HCT116 (cell line): ENCODE measurements around the gene CLIC3. TPM values are rescaled to one million over a fixed set of nuclear protein-coding genes. Genes with fewer than 3 reads are reported as not detected.

Experiments used
- ATAC-seq: fragments of 200-7000 bp; cut with Tn5 transposase; 2 replicates; pipeline ENCODE4 v1.9.1; 2020; ENCODE audit warnings: mild to moderate bottlenecking, moderate library complexity
- BruUV-seq: library from RNA; stranded (reverse); fragments of 400-500 nt; replicated peaks from 2 replicates; lab custom pipeline; 2021; lab: Mats Ljungman, UMichigan
- CTCF ChIA-PET: fragments of 300-600 bp; sonication (Branson Sonifier 250); formaldehyde crosslinking; loops from one replicate; lab custom pipeline; 2021; ENCODE audit warnings: antibody characterized with exemption; lab: Charles Lee
- POLR2A ChIA-PET: fragments of 300-600, 350-600 bp; sonication (Branson Sonifier 250); formaldehyde crosslinking; loops from one replicate; lab custom pipeline; 2021; ENCODE audit warnings: antibody characterized with exemption; lab: Charles Lee
- RAD21 ChIA-PET, 2 experiments: fragments of 300-600 bp; sonication (Branson Sonifier 250); formaldehyde crosslinking; loops; one replicate each; lab custom pipeline; 2023; ENCODE audit warnings: low total read pairs in 2 of 2; ENCODE audit not compliant: uncharacterized antibody in 2 of 2, unreplicated experiment in 2 of 2, low non-redundant PET in 1 of 2; lab: Charles Lee
- DNase-seq: peaks from one replicate; pipeline ENCODE4 v3.0.0-alpha.2; 2010; ENCODE audit warnings: low read depth, low spot score
- H2AFZ ChIP-seq: fragments of 200-600 bp; shearing (Covaris generic), sonication (generic); 2 replicates; pipeline ENCODE4 v1.6.1; 2017; ENCODE audit warnings: low read depth, mixed run types, mixed read lengths, antibody characterized with exemption, low read length; ENCODE audit not compliant: poor library complexity, severe bottlenecking
- H3K27ac ChIP-seq: 2 replicates; pipeline ENCODE4 v1.5.1; 2012; ENCODE audit warnings: low read depth, low read length
- H3K27me3 ChIP-seq: fragments of 200-600 bp; sonication (generic); 2 replicates; pipeline ENCODE4 v1.6.1; 2016; ENCODE audit warnings: mixed run types, low read length, mixed read lengths; ENCODE audit not compliant: insufficient read depth
- H3K36me3 ChIP-seq, 2 experiments: fragments of 200-500 bp in 1 of 2; fragments of 200-600 bp in 1 of 2; sonication (Bioruptor generic) in 1 of 2; sonication (generic) in 1 of 2; 2 replicates each; pipeline versions ENCODE4 v1.5.1 to v1.6.1; 2014 to 2016; ENCODE audit warnings: low read length in 2 of 2, inconsistent platforms in 1 of 2, mixed read lengths in 1 of 2, mixed run types in 1 of 2; ENCODE audit not compliant: insufficient read depth in 2 of 2, control insufficient read depth in 1 of 2
- H3K4me1 ChIP-seq, 2 experiments: fragments of 200-600 bp in 1 of 2; sonication (generic) in 1 of 2; 2 replicates each; pipeline versions ENCODE4 v1.5.1 to v1.6.1; 2012 to 2017; ENCODE audit warnings: low read length in 2 of 2, inconsistent platforms in 1 of 2, mild to moderate bottlenecking in 1 of 2, mixed read lengths in 1 of 2, mixed run types in 1 of 2, moderate library complexity in 1 of 2; ENCODE audit not compliant: insufficient read depth in 2 of 2, control insufficient read depth in 1 of 2
- H3K4me2 ChIP-seq: fragments of 200-600 bp; sonication (generic); 2 replicates; pipeline ENCODE4 v1.6.1; 2017; ENCODE audit warnings: mixed run types, low read length, mixed read lengths
- H3K4me3 ChIP-seq, 2 experiments: fragments of 200-600 bp in 1 of 2; sonication (generic) in 1 of 2; replicated peaks in 1 of 2; 2 replicates each; pipeline ENCODE4 v1.5.1; 2011 to 2016; ENCODE audit warnings: low read length in 2 of 2, control low read depth in 1 of 2, low read depth in 1 of 2, mild to moderate bottlenecking in 1 of 2, mixed read lengths in 1 of 2, mixed run types in 1 of 2
- H3K79me2 ChIP-seq: fragments of 200-600 bp; sonication (generic); 2 replicates; pipeline ENCODE4 v1.6.1; 2017; ENCODE audit warnings: mild to moderate bottlenecking, mixed run types, low read length, moderate library complexity, mixed read lengths; ENCODE audit not compliant: insufficient read depth
- H3K9ac ChIP-seq: fragments of 200-600 bp; sonication (generic); 2 replicates; pipeline ENCODE4 v1.6.1; 2016; ENCODE audit warnings: low read length, mixed read lengths
- H3K9me2 ChIP-seq: fragments of 200-600 bp; sonication (generic), shearing (Covaris generic); 2 replicates; pipeline ENCODE4 v1.6.1; 2017; ENCODE audit warnings: mixed run types, mild to moderate bottlenecking, moderate library complexity; ENCODE audit not compliant: insufficient read depth
- H3K9me3 ChIP-seq, 2 experiments: fragments of 200-500 bp in 1 of 2; fragments of 200-600 bp in 1 of 2; sonication (Bioruptor generic) in 1 of 2; sonication (generic) in 1 of 2; 2 replicates each; pipeline ENCODE4 v1.6.1; 2014 to 2017; ENCODE audit warnings: low read length in 2 of 2, mixed read lengths in 2 of 2, inconsistent platforms in 1 of 2, low read depth in 1 of 2, mild to moderate bottlenecking in 1 of 2, mixed run types in 1 of 2, moderate library complexity in 1 of 2; ENCODE audit not compliant: control insufficient read depth in 1 of 2, insufficient read depth in 1 of 2
- H4K20me1 ChIP-seq: fragments of 200-600 bp; sonication (generic), shearing (Covaris generic); 2 replicates; pipeline ENCODE4 v1.6.1; 2017; ENCODE audit warnings: mixed run types, mild to moderate bottlenecking, moderate library complexity; ENCODE audit not compliant: insufficient read depth
- CEBPB ChIP-seq: IDR thresholded peaks from 2 replicates; pipeline ENCODE4 v1.6.1; 2012; ENCODE audit warnings: low read depth
- ELF1 ChIP-seq: IDR thresholded peaks from 2 replicates; pipeline ENCODE4 v1.6.1; 2012; ENCODE audit warnings: low read depth, borderline replicate concordance
- EZH2 ChIP-seq: fragments of 200-600 bp; sonication (generic); IDR thresholded peaks from 2 replicates; pipeline ENCODE4 v1.6.1; 2017; ENCODE audit warnings: antibody characterized with exemption, mixed run types
- EZH2phosphoT487 ChIP-seq: fragments of 200-600 bp; IDR thresholded peaks from 2 replicates; pipeline ENCODE4 v1.6.1; 2018; ENCODE audit warnings: antibody characterized with exemption, borderline replicate concordance
- ZFX ChIP-seq: fragments of 450-650 bp; IDR thresholded peaks from 2 replicates; pipeline ENCODE4 v1.6.1; 2017
- intact Hi-C: fragments of 100-400 bp; cut with micrococcal nuclease; formaldehyde crosslinking; loops from 2 replicates; pipeline ENCODE4 v1.10.0; 2022
- total RNA-seq: library from RNA; stranded (reverse); gene quantifications from one replicate; pipeline ENCODE4 v1.2.1, GENCODE V29; 2021; ENCODE audit not compliant: unreplicated experiment
- TF ChIP-seq, protein P1 (sequence below), 3 experiments: fragments of 200-600 bp in 1 of 3; sonication (generic) in 1 of 3; IDR thresholded peaks in 2 of 3; conservative IDR thresholded peaks in 1 of 3; 2 replicates each; pipeline ENCODE4 v1.5.1; 2012 to 2017; ENCODE audit warnings: low read depth in 2 of 3, low read length in 2 of 3, antibody characterized with exemption in 1 of 3, borderline replicate concordance in 1 of 3, control low read depth in 1 of 3, mild to moderate bottlenecking in 1 of 3, mixed read lengths in 1 of 3, mixed run types in 1 of 3, moderate library complexity in 1 of 3; ENCODE audit not compliant: insufficient read depth in 1 of 3
- TF ChIP-seq, protein P2 (sequence below): IDR thresholded peaks from 2 replicates; pipeline ENCODE4 v1.6.1; 2012; ENCODE audit warnings: low read depth

Gene CLIC3
- total RNA-seq, 1 experiment from 2014 or later: 8.4 TPM

DNA sequence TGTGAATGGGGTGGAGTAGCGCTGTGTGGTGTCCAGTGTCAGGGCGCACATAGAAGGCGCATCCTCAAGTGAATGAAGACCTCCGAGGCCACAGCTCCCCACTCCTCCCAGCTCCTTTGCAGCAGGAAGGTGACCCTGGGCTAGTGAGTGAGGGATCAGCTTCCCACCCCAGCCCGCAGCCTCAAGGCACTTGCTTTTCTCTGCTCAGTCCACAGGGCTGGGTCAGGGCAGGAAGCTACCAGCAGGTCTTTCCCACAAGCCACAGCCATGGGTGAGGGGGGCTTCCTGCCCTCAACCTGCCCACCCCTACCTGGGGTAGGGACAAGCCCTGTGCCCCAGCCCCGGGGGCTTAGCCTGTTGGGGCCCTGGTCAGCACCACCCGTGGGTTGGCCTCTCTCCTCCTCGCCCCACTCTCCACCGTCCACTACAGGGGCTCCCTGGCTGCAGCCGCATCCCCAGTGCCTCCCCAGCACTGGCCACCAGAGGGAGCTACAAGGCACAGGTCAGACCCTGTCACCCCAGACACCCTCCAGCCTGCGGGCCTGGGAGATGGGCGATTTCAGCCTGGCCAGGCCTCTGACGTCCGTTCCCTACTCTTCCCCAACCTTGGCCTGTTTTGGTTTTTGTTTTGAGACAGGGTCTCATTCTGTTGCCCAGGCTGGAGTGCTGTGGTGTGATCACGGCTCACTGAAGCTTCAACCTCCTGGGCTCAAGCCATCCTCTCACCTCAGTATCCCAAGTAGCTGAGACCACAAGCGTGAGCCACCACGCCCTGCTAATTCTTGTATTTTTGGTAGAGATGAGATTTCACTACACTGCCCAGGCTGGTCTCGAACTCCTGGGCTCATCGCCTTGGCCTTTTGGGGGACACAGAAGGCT is 32.9 kb upstream of the CLIC3 start:
- Histone ChIP-seq H4K20me1 (no peaks in the 10 kb centered on the region), H3K9ac (peak overlapping the region; percentile 59; the same call in 1 of the 2 replicates), H3K4me2 (peak overlapping the region; percentile 100), H3K9me3 (no peaks in the 10 kb centered on the region), H3K27ac (peak overlapping the region; percentile 85; the same call in 1 of the 2 replicates), H3K9me2 (no peaks in the 10 kb centered on the region), H3K79me2 (peaks cover 31% of the 10 kb centered on the region), H3K4me3 (peak overlapping the region; percentile 56 to 70), H3K27me3 (no peaks in the 10 kb centered on the region), H3K4me1 (peaks cover 32 to 49% of the 10 kb centered on the region in 2 experiments), H3K36me3 (no peaks in the 10 kb centered on the region)
- no TSS peak for BruUV-seq
- ChIA-PET CTCF (interaction anchor here (0.6 to 2.1 kb wide), 38 partner anchors 10 to 336 kb away, joined by 3 to 42 read pairs (median 5); partner anchors contain the start of genes AJM1, CLIC3, ENTPD2 and FBXW5), POLR2A (interaction anchor here (0.5 to 1.4 kb wide), 6 partner anchors 37 to 212 kb away, joined by 3 to 6 read pairs (median 4); partner anchors contain the start of genes PAXX and TUBB4B), RAD21 (interaction anchor here (0.9 to 1.2 kb wide), 3 partner anchors 81 to 121 kb away, joined by 3 to 4 read pairs (median 4); no protein-coding TSS in a partner anchor)
- DNase-seq: no peak
- peak; percentile 77 for ATAC-seq
- intact Hi-C loops: loop anchor here (5.0 kb wide), 1 partner anchor 182 kb away; the partner anchor contains the start of gene PHPT1
- TF ChIP-seq EZH2phosphoT487: no peak
- TF ChIP-seq ZFX: no peak
- TF ChIP-seq EZH2: no peak
- TF ChIP-seq ELF1: no peak
- TF ChIP-seq, protein P1, sequence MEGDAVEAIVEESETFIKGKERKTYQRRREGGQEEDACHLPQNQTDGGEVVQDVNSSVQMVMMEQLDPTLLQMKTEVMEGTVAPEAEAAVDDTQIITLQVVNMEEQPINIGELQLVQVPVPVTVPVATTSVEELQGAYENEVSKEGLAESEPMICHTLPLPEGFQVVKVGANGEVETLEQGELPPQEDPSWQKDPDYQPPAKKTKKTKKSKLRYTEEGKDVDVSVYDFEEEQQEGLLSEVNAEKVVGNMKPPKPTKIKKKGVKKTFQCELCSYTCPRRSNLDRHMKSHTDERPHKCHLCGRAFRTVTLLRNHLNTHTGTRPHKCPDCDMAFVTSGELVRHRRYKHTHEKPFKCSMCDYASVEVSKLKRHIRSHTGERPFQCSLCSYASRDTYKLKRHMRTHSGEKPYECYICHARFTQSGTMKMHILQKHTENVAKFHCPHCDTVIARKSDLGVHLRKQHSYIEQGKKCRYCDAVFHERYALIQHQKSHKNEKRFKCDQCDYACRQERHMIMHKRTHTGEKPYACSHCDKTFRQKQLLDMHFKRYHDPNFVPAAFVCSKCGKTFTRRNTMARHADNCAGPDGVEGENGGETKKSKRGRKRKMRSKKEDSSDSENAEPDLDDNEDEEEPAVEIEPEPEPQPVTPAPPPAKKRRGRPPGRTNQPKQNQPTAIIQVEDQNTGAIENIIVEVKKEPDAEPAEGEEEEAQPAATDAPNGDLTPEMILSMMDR (IDR thresholded peaks at IDR 0.05 in 2 of 3, conservative IDR thresholded peaks at IDR 0.05 in 1 of 3; ENCODE audit: borderline replicate concordance in 1 of 3, insufficient read depth in 1 of 3, low read depth in 2 of 3, low read length in 2 of 3): peak in 2 of 3 experiments; percentile 87 to 97; a peak in 4 of 6 replicates
- TF ChIP-seq, protein P2, sequence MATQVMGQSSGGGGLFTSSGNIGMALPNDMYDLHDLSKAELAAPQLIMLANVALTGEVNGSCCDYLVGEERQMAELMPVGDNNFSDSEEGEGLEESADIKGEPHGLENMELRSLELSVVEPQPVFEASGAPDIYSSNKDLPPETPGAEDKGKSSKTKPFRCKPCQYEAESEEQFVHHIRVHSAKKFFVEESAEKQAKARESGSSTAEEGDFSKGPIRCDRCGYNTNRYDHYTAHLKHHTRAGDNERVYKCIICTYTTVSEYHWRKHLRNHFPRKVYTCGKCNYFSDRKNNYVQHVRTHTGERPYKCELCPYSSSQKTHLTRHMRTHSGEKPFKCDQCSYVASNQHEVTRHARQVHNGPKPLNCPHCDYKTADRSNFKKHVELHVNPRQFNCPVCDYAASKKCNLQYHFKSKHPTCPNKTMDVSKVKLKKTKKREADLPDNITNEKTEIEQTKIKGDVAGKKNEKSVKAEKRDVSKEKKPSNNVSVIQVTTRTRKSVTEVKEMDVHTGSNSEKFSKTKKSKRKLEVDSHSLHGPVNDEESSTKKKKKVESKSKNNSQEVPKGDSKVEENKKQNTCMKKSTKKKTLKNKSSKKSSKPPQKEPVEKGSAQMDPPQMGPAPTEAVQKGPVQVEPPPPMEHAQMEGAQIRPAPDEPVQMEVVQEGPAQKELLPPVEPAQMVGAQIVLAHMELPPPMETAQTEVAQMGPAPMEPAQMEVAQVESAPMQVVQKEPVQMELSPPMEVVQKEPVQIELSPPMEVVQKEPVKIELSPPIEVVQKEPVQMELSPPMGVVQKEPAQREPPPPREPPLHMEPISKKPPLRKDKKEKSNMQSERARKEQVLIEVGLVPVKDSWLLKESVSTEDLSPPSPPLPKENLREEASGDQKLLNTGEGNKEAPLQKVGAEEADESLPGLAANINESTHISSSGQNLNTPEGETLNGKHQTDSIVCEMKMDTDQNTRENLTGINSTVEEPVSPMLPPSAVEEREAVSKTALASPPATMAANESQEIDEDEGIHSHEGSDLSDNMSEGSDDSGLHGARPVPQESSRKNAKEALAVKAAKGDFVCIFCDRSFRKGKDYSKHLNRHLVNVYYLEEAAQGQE: no peak
- TF ChIP-seq CEBPB: no peak
- TF ChIP-seq, all 23 proteins: peak for 1
- H2AFZ ChIP-seq: no peak overlapping the region
